Stimulated activated CD4-positive, alpha-beta T cell treated with anti-CD3 and anti-CD28 coated beads, Interleukin-4, amount 100 ng/mL, for 48 hours (primary cell): ENCODE results near the gene TYW1B.
A peak's percentile ranks its signal among the peaks of the same experiment; 100 is the strongest.
"Not testable (repeated sequence)": the region's sequence is repeated elsewhere in the genome, so short reads cannot be mapped to it uniquely, and the experiment has no call there.

Experiments used
- DNase-seq, 2 donors: peaks; one replicate each; pipeline ENCODE4 v3.0.0-alpha.2; 2020; ENCODE audit warnings: low read depth in 2 of 2

Gene TYW1B, protein sequence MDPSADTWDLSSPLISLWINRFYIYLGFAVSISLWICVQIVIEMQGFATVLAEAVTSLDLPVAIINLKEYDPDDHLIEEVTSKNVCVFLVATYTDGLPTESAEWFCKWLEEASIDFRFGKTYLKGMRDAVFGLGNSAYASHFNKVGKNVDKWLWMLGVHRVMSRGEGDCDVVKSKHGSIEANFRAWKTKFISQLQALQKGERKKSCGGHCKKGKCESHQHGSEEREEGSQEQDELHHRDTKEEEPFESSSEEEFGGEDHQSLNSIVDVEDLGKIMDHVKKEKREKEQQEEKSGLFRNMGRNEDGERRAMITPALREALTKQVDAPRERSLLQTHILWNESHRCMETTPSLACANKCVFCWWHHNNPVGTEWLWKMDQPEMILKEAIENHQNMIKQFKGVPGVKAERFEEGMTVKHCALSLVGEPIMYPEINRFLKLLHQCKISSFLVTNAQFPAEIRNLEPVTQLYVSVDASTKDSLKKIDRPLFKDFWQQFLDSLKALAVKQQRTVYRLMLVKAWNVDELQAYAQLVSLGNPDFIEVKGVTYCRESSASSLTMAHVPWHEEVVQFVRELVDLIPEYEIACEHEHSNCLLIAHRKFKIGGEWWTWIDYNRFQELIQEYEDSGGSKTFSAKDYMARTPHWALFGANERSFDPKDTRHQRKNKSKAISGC

GRCh38 chr7:72827839-72828591 lies at the start of gene TYW1B:
Gene TYW1B (minus strand): TSS chr7:72828200. CDS start chr7:72828075, 125 bp downstream.
- peak; percentile 90 to 94 for DNase-seq

DNA sequence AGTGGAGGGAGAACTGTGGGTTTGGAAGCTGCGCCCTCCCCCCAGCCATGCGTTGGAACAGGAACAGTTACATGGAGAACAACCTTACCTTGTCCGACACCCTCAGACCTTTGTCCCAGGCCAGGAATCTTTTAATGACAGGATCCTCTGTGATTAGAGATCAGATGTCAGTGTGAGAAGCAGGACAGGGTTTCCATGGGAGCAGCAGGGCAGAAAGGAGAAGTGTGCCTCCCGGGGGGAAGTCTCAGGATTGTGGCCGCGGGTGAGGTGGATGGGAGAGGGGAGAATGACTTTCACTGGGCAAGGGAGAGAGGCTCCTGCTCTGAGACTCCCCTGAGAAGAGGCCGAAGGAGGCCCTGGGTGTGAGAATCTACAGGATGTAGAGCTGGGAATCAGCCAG lies 39.6 kb upstream of the TYW1B start:
- not testable (repeated sequence) for DNase-seq

DNA sequence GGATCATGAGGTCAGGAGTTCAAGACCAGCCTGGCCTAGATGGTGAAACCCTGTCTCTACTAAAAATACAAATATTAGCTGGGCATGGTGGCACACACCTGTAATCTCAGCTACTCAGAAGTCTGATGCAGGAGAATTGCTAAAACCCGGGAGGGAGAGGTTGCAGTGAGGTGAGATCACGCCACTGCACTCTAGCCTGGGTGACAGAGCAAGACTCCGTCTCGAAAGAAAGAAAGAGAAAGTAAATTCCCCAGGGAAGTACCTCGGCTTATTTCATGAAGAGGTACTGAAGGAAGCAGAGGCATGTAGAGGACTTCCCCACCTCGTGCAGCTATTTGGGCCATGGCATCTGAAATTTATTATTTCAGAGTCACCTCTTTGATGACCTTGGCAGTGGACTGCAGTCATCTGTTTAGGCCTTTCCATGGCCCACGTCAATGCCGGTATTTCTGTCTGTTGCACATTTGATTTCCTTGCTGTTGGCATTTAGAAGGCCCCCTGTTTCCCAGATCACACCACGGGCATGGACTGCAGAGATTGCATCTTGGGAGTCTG lies 30.9 kb upstream of the TYW1B start:
- DNase-seq: not testable (repeated sequence)

- not testable (repeated sequence) for DNase-seq
These were observed 29.9 kb upstream of the TYW1B start for GRCh38 chr7:72857925-72858324.

- not testable (repeated sequence) for DNase-seq
These were observed 27.3 kb upstream of the TYW1B start for GRCh38 chr7:72855261-72855660.

- not testable (repeated sequence) for DNase-seq
These were observed 24.9 kb upstream of the TYW1B start for GRCh38 chr7:72852937-72853336.

- DNase-seq: not testable (repeated sequence)
These were observed 22.7 kb upstream of the TYW1B start for GRCh38 chr7:72850746-72851145.

GRCh38 chr7:72844146-72844545 lies 16.1 kb upstream of the TYW1B start:
- not testable (repeated sequence) for DNase-seq

GRCh38 chr7:72843166-72843565 lies 15.2 kb upstream of the TYW1B start:
- not testable (repeated sequence) for DNase-seq

DNA sequence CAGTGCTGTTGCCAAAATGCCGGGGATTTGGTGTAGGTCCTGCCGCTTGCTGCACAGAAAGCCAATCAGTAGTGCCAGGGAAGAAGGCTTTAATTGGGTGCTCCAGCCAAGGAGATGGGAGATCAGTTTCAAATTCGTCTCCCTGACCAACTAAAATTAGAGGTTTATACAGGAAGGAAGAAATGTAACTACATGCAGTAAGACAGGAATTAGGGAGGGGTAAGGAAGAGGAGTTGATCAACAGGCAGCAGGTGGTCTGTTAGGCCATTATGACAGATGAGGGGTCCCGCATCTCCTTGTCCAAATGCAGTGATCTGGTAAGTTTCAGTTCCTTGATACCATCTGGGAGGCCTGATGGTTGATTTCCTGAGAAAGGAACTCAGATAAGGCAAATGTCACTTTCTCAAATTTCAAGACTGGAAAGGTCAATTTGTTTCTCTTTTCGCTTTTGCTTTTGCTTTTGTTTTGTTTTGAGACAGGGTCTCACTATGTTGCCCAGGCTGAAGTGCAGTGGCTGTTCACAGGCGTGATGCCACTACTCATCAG lies 13.0 kb upstream of the TYW1B start:
- not testable (repeated sequence) for DNase-seq

GRCh38 chr7:72838315-72838714 lies 10.3 kb upstream of the TYW1B start:
- not testable (repeated sequence) for DNase-seq

- DNase-seq: not testable (repeated sequence)
These were observed 9.3 kb upstream of the TYW1B start for GRCh38 chr7:72837291-72837690.

DNA sequence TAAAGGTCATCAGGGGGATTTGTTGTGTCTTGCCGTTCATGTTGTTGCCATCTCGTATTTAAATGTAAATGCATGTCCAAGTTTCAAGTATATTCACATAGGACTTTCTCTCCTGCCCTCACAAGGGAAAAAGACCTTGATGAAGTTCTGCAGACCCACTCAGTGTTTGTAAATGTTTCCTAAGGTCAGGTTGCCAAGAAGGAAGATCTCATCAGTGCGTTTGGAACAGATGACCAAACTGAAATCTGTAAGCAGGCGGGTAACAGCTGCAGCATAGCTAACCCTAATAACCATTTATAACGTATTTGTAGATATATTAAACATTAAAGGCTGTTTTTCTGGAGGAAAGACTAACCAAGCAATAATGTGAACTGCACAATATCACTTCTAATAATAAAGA lies 2.6 kb upstream of the TYW1B start:
- not testable (repeated sequence) for DNase-seq

DNA sequence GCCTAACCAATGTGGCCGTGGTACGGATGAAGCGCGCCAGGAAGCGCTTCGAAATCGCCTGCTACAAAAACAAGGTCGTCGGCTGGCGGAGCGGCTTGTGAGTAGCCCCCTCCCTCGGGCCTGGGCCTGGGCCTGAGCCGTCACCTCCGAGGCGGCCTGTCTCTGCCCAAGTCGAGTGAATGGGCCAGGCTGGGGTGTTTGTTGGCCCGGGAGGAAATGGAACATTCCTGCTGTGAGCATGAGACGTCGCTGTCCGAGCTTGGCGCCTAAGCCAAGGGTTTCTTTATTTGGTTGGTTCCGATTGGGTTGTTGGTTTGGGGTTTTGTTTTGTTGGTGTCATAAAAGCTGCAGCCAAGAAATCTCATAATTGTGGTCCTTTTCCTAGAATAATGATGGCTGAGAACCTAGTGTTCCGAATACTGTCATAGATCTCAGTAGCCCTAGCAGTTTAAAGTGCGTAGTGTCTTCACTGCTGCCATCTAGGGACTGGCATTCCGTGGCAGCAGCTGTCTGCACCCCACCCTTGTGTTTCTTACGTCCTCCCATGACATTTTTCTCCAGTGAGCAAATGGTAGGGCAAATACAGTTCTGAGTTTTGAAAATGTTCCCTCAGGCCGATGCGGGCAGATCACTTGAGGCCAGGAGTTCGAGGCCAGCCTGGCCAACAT lies 1.8 kb upstream of the TYW1B start:
- peak; percentile 14 to 33 for DNase-seq

GRCh38 chr7:72829291-72829686 lies 1.3 kb upstream of the TYW1B start:
- DNase-seq: peak; percentile 90 to 92

DNA sequence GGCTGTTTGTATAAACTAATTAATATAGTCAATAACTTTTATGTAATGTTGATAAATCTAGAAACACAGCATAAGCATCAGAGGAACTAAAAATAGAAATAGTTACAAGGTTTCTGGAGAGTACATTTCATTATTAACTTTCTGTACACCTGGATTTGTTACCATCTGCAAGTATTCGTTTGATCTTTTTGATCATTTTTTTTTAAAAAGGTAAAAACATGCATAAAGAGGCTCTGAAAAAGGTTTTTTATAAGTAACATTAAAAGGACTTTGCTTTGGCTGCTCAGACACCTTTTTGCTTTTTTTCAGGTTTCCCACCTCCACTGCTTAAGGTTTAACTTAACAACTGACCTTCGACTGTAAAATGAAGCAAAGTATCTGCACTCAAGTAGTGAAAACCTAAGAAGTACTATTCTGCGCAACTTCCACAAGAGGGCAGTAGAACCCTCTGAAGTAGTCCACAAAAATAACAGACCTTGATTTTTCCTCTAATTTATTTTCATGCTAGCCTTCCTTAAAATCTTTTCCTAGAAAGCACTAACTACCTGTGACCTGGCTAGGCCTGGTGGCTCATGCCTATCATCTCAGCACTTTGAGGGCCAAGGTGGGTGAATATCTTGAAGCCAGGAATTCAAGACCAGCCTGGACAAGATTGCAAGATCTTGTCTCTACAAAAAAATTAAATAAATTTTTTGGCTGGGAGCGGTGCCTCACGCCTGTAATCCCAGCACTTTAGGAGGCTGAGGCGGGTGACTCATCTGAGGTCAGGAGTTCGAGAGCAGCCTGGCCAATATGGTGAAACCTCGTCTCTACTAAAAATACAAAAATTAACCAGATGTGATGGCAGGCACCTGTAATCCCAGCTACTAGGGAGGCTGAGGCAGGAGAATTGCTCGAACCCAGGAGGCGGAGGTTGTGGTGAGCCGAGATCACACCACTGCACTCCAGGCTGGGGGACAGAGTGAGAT lies 4.0 kb downstream of the TYW1B start:
- not testable (repeated sequence) for DNase-seq

DNA sequence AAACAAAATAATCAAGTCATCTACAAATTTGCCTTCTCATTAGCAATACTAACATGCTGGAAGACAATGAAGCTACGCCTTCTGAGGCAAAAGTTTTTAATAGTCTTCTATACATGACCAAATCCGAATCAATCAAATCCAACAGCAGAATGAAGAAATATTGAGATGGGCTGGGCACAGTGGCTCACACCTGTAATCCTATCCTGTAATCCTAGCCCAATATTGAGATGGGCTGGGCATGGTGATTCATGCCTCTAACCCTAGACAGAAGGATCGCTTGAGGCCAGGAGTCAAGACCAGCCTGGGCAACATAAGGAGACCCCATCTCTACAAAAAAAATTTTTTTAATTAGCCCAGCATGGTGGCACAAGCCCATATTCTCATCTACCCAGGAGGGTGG lies 5.5 kb downstream of the TYW1B start:
- DNase-seq: not testable (repeated sequence)

DNA sequence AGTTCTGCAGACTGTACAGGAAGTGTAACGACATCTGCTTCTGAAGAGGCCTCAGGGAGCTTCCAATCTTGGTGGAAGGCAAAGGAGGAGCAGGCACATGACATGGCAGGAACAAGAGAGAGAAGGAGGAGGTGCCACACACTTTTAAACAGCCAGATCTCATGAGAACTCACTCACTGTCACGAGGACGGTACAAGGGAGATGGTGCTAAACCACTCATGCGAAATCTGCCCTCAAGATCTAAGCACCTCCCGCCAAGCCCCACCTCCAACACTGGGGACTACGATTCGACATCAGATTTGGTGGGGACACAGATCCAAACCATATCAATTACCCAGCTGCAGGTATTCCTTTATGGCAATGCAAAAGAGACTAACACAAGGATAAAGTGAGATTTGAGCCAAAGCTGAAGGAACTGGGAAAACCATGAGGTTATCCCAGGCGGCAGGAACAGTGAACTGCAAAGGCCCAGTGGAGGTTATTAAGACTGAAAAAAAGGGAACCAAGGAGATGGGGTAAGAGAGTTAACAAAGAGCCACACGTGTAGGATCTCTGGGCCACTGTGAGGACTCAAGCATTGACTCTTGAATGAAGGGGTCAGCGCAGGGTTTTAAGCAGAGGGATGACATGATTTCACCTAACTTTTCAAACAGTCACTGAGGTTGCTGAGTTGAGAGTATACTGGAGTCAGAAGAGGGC lies 9.2 kb downstream of the TYW1B start:
- DNase-seq: not testable (repeated sequence)

- DNase-seq: not testable (repeated sequence)
These were observed 10.3 kb downstream of the TYW1B start for GRCh38 chr7:72817661-72818060.
